OCI-LY3 (cell line): ENCODE results near the gene ISG20L2.

Experiments used
- H2AFZ ChIP-seq: fragments of 200-600, 300-600 bp; shearing (Covaris generic); 2 replicates; pipeline ENCODE4 v1.6.0; 2014; ENCODE audit warnings: antibody characterized with exemption, low read depth, low read length
- H3K27ac ChIP-seq: fragments of 200-600, 300-600 bp; sonication (generic); 2 replicates; pipeline ENCODE4 v1.5.1; 2014; ENCODE audit warnings: mild to moderate bottlenecking, low read length, moderate library complexity, mixed read lengths
- H3K27me3 ChIP-seq: fragments of 200-600, 300-600 bp; sonication (generic); 2 replicates; pipeline ENCODE4 v1.6.1; 2014; ENCODE audit warnings: low read depth, low read length, mixed read lengths
- H3K36me3 ChIP-seq: fragments of 200-600, 300-600 bp; sonication (generic); replicated peaks from 2 replicates; pipeline ENCODE3; 2014; ENCODE audit warnings: low read depth, low read length, mixed read lengths
- H3K4me1 ChIP-seq: fragments of 300-600, 200-600 bp; sonication (generic); 2 replicates; pipeline ENCODE4 v1.6.1; 2014; ENCODE audit warnings: low read length, mixed read lengths
- H3K4me2 ChIP-seq: fragments of 200-600, 300-600 bp; sonication (generic); 2 replicates; pipeline ENCODE4 v1.6.1; 2014; ENCODE audit warnings: low read length, mixed read lengths
- H3K4me3 ChIP-seq: fragments of 300-600, 200-600 bp; sonication (generic); 2 replicates; pipeline ENCODE4 v1.5.1; 2014; ENCODE audit warnings: antibody characterized with exemption, mild to moderate bottlenecking, low read length, moderate library complexity
- H3K79me2 ChIP-seq: fragments of 300-600, 200-600 bp; shearing (Covaris generic); 2 replicates; pipeline ENCODE4 v1.6.1; 2014; ENCODE audit warnings: mild to moderate bottlenecking, low read length, mixed read lengths
- H3K9ac ChIP-seq: fragments of 300-600, 200-600 bp; shearing (Covaris generic); 2 replicates; pipeline ENCODE4 v1.6.0; 2014; ENCODE audit warnings: mild to moderate bottlenecking, low read length, moderate library complexity
- H3K9me3 ChIP-seq: fragments of 200-600, 300-600 bp; shearing (Covaris generic); 2 replicates; pipeline ENCODE4 v1.6.1; 2014; ENCODE audit warnings: low read length, mixed read lengths; ENCODE audit not compliant: insufficient read depth
- H4K20me1 ChIP-seq: fragments of 200-600, 300-600 bp; sonication (generic); 2 replicates; pipeline ENCODE4 v1.6.1; 2016; ENCODE audit warnings: low read length, mixed read lengths; ENCODE audit not compliant: insufficient read depth
- EZH2phosphoT487 ChIP-seq: fragments of 200-600 bp; shearing (Covaris generic); IDR thresholded peaks from 2 replicates; pipeline ENCODE4 v1.6.1; 2018; ENCODE audit warnings: antibody characterized with exemption, mixed run types, low read depth
- TF ChIP-seq, protein P1 (sequence below): fragments of 200-600, 300-600 bp; sonication (generic); IDR thresholded peaks from 2 replicates; pipeline ENCODE4 v1.5.1; 2014; ENCODE audit warnings: antibody characterized with exemption, low read length, low read depth

The ISG20L2 gene

DNA sequence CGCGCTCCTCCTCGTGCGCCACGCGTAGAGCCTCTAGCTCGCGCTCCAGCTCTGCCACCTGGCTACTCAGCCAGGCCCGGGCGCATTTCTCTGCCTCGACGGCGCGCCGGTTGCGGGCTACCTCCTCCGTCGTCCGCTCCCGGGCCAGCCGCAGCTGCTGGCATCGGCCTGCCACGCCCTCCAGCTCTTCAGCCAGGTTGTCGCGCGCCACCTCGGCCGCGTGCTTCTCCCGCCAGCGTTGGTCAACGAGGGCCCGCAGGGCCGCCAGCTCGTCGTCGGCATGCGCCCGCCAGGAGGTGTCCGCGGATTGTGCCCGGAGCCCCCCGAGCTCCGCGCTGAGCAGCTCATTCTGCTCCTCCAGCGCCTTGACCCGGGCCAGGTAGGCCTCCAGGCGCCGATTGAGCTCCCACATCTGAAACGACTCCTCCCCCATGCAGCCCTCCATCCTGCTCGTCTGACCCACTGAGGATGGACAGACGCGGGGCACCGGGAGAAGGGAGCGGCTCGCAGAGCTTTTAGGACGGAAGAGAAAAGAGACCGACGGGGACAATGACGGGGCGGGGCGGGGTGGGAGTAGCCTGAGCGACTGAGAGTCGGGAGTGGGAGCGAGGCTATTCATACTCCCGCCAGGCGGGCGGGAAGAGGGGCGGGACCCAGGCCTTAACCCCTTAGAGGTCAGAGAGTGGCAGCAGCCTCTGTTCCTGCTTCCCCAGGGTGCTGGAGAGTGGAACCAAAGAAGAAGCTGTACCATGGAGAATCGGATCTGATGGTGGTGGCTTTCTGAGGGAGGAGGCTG, 51.5 kb downstream of the ISG20L2 start, which contains the start of gene NES:
Gene NES, minus strand, starts transcription at position 588 of the 796 bp plus-strand sequence. Its CDS starts 143 bp downstream, at position 445.
- H2AFZ ChIP-seq, result no peak within 1 kb of the TSS
- H3K4me2 ChIP-seq, result no peak within 1 kb of the TSS
- no peaks in the 10 kb centered on the region for H3K79me2 ChIP-seq
- H3K4me1 ChIP-seq, result no peaks in the 10 kb centered on the region
- H4K20me1 ChIP-seq, result no peaks in the 10 kb centered on the region
- H3K27me3 ChIP-seq, result peaks cover 75% of the 10 kb centered on the region
- TF ChIP-seq, protein P1, sequence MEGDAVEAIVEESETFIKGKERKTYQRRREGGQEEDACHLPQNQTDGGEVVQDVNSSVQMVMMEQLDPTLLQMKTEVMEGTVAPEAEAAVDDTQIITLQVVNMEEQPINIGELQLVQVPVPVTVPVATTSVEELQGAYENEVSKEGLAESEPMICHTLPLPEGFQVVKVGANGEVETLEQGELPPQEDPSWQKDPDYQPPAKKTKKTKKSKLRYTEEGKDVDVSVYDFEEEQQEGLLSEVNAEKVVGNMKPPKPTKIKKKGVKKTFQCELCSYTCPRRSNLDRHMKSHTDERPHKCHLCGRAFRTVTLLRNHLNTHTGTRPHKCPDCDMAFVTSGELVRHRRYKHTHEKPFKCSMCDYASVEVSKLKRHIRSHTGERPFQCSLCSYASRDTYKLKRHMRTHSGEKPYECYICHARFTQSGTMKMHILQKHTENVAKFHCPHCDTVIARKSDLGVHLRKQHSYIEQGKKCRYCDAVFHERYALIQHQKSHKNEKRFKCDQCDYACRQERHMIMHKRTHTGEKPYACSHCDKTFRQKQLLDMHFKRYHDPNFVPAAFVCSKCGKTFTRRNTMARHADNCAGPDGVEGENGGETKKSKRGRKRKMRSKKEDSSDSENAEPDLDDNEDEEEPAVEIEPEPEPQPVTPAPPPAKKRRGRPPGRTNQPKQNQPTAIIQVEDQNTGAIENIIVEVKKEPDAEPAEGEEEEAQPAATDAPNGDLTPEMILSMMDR, result no peak
- TF ChIP-seq EZH2phosphoT487, result no peak
- H3K27ac ChIP-seq, result no peak within 1 kb of the TSS
- no peaks in the 10 kb centered on the region for H3K9me3 ChIP-seq
- H3K36me3 ChIP-seq, result no peaks in the 10 kb centered on the region
- no peak within 1 kb of the TSS for H3K4me3 ChIP-seq
- H3K9ac ChIP-seq, result no peak within 1 kb of the TSS

DNA sequence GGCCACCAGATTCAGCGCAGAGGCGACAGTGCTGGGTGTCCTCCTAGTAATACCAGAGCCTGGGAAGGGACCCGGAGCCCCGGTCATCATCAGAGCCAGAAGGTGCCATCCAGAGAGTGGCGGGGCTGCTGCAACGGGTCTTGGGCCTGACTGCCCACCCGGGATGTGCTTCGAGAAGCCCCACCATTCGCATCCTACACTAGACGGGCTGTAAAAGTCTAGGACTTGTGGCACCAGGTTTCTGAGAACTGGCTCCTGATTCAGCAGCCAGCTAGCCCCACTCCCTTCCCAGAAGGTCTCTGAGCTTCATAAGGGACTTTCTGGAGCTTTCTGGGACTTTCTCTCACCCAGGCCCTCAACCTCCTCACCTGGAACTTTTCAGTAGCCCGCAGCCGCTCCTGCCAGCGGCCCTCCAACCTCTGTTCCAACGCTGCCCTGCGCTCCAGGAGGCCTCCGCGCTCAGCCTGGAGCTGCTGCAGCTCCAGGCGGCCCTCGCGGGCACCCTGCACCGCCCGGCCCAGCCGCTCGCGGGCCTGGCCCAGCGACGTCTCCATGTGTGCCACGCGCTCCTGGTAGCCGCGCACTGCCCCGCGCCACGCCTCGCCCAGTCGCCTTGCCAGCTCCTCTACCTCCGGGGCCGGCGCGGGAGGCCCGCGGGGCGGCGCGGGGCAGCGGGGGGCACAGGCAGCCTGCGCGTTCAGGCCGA, 52.3 kb downstream of the ISG20L2 start:
- Histone ChIP-seq H3K9ac (no peak overlapping the region), H3K36me3 (no peaks in the 10 kb centered on the region), H3K4me1 (no peaks in the 10 kb centered on the region), H3K4me2 (no peak overlapping the region), H3K9me3 (no peaks in the 10 kb centered on the region), H4K20me1 (no peaks in the 10 kb centered on the region), H3K27ac (no peak overlapping the region), H3K79me2 (no peaks in the 10 kb centered on the region), H3K27me3 (peaks cover 75% of the 10 kb centered on the region), H3K4me3 (no peak overlapping the region), H2AFZ (no peak overlapping the region)
- TF ChIP-seq, protein P1, result no peak
- TF ChIP-seq EZH2phosphoT487, result no peak

DNA sequence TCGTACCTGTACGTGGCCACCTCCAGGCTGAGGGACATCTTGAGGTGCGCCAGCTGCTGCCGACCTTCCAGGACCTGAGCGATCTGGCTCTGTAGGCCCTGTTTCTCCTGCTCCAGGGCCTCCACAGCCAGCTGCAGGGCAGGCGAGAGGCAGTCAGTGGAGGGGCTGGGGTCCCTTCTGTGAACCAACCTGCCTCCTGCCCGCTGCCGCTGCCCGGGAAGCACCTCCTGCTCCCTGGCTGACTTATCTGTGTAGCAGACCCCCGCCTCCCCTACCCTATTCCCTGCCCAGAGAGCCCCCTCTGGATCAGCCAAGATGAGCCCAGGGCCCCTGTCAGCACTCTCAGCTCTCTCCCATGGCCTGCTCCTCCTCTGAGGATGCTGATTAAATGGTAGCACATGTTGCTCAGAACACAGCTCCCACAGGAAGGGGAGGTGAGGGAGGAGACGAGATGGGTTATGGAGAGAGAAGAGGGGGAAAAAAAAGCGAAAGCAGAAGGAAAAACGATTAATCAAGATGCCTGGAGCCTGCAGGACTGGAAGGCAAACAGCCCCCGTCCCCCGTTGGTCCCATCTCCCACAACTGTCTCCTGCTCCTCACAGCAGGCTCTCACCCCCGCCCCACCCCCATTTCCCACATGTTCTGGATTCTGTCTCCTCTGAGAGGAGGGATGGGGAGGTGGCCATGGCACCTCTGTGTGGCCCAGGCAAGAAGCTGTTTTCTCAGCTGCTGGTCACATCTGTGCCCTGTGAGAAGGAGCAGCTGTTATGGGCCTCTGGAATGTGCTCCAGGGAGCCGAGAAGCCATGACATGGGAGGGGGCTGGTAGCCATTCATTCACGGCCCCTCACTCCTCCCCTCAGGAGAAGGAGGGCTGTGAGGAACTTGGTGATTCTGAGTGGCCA, 53.1 kb downstream of the ISG20L2 start:
- Histone ChIP-seq H2AFZ (no peak overlapping the region), H4K20me1 (no peaks in the 10 kb centered on the region), H3K9me3 (no peaks in the 10 kb centered on the region), H3K36me3 (no peaks in the 10 kb centered on the region), H3K4me1 (no peaks in the 10 kb centered on the region), H3K4me2 (no peak overlapping the region), H3K27ac (no peak overlapping the region), H3K4me3 (no peak overlapping the region), H3K79me2 (no peaks in the 10 kb centered on the region), H3K9ac (no peak overlapping the region), H3K27me3 (peaks cover 76% of the 10 kb centered on the region)
- TF ChIP-seq, protein P1, result no peak
- no peak for TF ChIP-seq EZH2phosphoT487
